Frontal cortex (tissue), 4 donors: Measurements from ENCODE around the gene CDRT15L2. TPM values are rescaled to one million over a fixed set of nuclear protein-coding genes. Genes with fewer than 3 reads are reported as not detected.
"Not testable (repeated sequence)": the region's sequence is repeated elsewhere in the genome, so short reads cannot be mapped to it uniquely, and the experiment has no call there.

Experiments
- DNase-seq, 2 donors: peaks; one replicate each; pipeline ENCODE4 v3.0.0; 2012; ENCODE audit warnings: low spot score in 2 of 2
- FAIRE-seq: peaks from 2 replicates; lab custom pipeline; 2012; peaks lifted over from hg19 to GRCh38; lab: Jason Lieb, UNC
- total RNA-seq: library from RNA; depleted of rRNA; stranded (reverse); fragments of >200 nt; gene quantifications from one replicate; pipeline ENCODE4 v1.2.3, GENCODE V29; 2014
- donor health status: control.
- donor health status: control.
- donor health status: control.

CDRT15L2 gene
- total RNA-seq: not detected

DNA sequence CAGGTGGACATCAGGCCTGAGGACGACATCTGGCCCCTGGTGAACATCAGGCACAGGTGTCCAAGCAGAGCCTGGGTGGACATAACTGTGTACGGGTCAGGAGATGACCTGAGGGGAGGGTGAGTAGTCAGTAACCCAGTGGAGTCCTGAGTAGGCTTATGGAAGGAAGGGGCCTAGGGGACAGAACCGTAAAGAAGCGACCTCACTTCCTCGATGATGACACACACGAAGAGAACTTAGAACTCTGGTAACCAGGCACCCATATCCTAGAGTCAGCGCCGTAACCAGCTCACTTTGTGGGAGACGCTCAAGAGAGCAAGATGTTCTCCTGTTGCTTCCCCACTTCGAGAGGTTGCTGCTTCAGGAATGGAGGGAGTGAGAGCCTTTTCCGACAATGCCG, at the start of gene CDRT15L2:
Gene CDRT15L2, plus strand, starts transcription at position 301 of the 400 bp plus-strand sequence. Its CDS starts 20 bp downstream, at position 321.
- DNase-seq, FAIRE-seq: not testable (repeated sequence)

DNA sequence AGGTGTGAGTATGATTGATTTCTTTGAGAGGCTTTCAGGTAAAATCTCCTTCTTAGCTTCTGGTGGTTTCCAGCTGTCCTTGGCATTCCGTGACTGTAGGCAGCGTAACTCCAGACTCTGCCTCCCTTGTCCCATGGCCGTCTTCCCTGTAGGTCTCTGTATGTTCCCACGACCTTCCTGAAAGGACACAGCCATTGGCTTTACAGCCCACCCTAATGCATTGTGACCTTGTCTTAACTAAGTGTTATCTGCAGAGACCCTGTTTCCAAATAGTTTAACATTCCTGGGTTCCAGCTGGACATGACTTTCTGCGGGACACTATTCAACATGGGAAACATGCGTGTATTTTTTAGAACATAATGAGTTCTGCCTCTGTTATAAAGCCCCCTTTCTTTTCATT, 49.4 kb upstream of the CDRT15L2 start:
- DNase-seq, FAIRE-seq: not testable (repeated sequence)

GRCh38 chr17:20532544-20533090, 46.9 kb upstream of the CDRT15L2 start:
- not testable (repeated sequence) for FAIRE-seq, DNase-seq

- FAIRE-seq, DNase-seq: not testable (repeated sequence)
Measured at GRCh38 chr17:20533206-20533605, 46.3 kb upstream of the CDRT15L2 start.

GRCh38 chr17:20534711-20535550, 44.6 kb upstream of the CDRT15L2 start:
- not testable (repeated sequence) for DNase-seq, FAIRE-seq

- DNase-seq, FAIRE-seq: not testable (repeated sequence)
Measured at GRCh38 chr17:20540414-20540813, 39.1 kb upstream of the CDRT15L2 start.

- not testable (repeated sequence) for DNase-seq
Measured at GRCh38 chr17:20540865-20541264, 38.7 kb upstream of the CDRT15L2 start.

GRCh38 chr17:20541853-20542546, 37.5 kb upstream of the CDRT15L2 start:
- FAIRE-seq: not testable (repeated sequence)

More at GRCh38 chr17:20540865-20541264, 38.7 kb upstream of the CDRT15L2 start:
- FAIRE-seq: not testable (repeated sequence)

DNA sequence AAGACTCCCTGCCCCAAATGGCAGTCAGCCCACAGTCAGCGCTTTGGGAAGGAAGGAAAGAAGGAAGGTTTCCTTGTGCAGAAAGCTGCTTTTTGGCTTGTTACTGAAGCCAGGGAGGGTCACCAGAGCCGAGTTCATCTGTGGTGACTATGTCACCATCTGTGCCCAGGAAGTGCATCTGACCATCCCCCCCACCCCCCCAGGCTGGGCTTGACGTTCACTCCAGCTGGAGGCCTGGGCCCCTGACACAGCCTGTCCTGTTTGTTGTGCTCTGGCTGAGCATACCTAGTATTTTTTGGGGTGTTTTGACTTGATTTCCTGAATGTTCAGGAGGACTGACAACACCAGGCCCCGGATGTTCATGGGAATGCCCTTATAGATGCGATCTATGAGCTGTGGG, 31.6 kb upstream of the CDRT15L2 start:
- FAIRE-seq, DNase-seq: not testable (repeated sequence)

More at GRCh38 chr17:20541853-20542546, 37.5 kb upstream of the CDRT15L2 start:
- not testable (repeated sequence) for DNase-seq

DNA sequence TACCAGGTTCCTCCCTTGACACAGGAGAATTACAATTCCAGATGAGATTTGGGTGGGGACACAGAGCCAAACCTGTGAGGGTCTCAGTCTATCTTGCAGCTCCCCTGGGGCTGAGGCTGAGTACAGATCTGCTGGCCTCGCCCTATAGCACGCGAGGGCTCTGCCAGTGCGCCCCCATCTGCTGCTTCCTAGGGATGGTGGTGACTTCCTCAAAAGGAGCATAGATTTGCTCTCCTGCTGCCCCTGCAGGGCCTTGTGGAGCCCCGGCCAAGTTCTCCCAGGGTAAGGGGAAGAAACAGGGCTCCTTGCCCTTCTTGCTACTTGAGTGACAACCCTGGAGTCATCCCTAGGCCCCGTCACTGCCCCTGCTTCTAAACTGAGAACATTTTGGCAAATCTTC, 26.6 kb upstream of the CDRT15L2 start:
- FAIRE-seq, DNase-seq: not testable (repeated sequence)

DNA sequence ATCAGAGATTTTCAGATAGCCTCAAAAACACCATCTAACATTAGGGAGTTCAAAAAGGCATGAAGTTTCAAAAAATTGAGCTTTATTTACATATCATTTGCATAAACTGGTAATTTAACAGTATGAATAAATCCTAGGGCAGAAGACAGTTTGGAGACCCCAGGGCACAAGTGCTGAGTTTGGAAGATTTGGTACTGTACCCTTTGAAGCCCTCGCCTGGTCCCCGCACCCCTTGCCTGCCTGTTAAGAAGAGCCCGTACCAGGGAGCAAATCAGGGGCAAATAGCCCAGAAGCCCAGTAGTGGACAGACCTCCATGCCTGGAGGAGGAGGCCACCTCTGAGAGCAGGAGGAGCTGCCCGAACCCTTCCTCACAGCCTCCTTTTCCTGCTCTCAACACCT, 24.8 kb upstream of the CDRT15L2 start:
- FAIRE-seq, DNase-seq: not testable (repeated sequence)

DNA sequence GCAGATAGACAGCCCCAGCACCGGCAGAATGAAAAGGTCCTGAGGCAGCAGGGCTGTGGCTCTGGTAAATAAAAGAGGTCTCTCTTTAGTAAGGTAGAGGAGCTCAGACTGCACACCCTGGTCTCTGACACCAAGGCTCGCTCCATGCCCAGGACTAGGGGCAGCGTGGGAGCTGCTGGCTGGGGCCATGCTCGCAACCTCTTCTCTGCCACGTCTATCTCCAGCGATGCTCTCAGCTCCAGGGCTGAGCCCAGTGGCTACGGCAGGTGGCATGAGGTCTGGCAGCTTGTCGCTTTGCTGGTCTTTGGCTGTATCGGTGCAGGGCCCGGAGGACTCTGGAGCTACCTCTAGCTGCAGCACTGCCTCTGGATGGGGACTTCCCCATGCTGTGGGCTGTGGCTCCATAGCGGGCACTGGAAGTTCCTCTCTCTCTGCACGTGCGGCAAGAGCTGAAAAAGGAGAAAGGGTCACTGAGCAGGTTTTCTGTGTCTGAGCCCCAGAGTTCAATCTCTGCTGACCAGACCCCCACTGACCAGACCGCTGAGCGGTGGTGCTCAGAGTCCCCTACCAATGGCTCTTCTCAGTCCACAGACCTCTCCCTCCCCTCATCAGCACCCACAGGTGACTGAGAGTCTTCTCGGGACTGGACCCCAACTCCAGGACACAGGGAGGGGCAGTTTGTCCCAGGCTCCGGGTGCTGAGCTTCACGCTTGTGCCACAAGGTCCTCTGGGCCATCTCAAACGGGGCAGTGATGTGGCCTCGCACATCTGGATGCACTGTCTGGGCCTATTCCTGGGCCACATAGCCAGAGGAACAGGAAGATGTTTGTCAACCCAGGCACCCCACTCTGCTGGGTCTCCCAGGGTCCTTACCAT, 24.2 kb upstream of the CDRT15L2 start:
- DNase-seq, FAIRE-seq: not testable (repeated sequence)

DNA sequence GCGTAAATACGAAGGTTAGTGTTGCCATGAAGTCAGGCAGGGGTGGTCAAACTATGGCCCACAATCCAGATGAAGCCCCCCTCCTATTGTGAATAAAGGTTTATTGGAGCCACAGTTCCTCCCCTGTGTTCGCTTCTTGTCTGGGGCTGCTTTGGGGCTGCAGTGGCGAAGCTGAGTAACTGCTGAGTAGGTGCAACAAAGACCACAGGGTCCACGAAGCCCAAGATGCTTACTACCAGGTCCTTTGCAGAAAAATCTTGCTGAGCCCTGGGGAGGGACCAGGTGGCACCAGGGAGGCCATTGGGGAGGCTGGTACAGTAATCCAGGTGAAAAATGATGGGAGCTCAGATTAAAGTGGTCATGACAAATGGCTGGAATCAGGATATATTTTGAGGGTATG, 21.4 kb upstream of the CDRT15L2 start:
- not testable (repeated sequence) for FAIRE-seq, DNase-seq

DNA sequence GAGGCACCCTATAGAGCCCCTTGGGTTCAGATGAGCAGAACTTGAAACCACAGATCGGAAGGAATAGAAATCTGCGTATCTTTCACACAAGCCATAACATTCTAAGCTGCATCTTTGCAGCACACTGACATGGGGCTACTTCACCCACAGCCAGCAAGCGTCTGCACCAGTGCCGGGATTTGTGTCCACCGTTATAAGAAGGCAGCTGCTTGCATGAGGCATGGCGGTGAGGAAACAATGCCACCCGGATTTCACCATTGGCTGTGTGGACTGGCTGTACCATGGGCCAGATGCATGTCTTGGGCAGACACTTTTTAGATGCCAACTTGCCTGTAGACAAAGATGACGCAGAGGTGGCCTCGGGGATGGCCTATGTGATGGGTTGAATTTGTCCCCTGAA, 20.5 kb upstream of the CDRT15L2 start:
- DNase-seq, FAIRE-seq: not testable (repeated sequence)

GRCh38 chr17:20562587-20562986, 16.9 kb upstream of the CDRT15L2 start:
- no peak for DNase-seq
- FAIRE-seq: no peak

DNA sequence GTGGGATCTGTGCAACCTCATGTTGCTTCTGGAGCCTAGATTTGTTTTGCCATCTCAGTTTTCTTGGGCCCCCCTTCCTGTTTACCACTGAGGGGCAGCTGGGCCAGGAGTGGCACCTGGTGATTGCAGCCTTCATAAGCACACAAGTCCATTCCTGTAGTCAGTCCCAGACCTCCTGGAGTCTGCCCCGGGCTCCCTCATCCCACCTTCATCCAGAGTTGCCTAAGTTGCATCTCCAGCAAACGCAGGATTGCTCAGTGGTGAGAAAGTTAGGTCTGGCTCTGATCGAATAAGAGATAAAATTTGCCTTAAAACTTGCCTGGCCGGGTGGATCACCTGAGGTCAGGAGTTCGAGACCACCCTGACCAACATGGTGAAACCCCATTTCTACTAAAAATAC, 14.3 kb upstream of the CDRT15L2 start:
- FAIRE-seq, DNase-seq: not testable (repeated sequence)

DNA sequence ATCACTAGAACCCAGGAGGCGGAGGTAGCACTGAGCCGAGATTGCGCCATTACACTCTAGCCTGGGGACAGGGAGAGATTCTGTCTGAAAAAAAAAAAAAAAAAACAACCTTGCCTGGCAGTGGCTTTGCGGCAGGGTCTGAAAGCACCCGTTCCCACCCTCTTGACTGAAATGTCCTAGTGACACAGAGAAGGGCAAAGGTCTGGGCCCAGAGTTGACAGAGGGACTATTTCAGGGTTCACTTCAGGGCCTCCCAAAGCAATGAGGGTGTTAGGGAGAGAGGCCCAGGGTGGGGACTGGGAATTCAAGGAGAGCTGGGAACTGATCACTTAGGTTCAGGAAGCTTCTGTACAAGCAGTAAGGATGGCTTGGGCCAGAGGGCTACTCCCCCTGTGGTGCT, 13.8 kb upstream of the CDRT15L2 start:
- FAIRE-seq (no peak), DNase-seq (no peak)

DNA sequence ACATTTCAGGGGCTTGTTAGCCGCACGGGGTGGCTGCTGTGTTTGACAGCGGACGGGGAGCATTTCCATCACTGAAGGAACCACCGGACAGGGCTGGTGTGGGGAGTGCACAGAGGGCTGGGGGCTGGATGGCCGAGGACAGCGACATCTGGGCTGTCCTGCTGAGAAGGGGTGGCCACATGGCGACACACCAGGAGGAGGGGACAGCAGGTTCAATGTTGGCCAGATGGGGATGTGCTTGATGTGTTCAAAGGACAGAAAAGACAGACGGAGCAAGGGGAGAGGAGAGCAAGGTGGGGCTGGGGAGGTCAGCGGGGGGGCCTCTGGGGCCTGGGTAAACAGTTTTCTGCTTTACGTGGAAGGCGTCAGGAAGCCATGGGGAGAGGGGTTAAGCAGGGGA, 12.8 kb upstream of the CDRT15L2 start:
- FAIRE-seq: not testable (repeated sequence)

DNA sequence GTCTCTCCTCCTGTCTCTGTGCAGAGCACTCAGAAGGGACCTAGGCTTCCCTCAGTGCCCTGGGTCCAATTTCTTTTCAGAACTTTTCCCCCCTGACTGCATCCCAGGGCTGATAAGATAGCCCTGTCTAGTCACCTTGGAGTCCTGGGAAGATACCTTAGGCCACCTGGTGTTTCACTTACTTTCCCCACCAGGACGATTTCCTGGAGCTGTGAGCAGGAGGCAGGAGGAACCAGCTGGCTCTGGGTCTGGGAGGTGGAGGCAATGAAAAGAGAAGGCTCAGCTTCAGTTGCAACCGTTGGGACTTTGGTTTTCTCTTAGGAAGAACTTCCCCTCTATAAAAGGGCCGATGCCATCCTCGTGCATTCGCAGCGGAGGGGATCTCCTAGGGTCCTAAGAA, 12.1 kb upstream of the CDRT15L2 start:
- not testable (repeated sequence) for FAIRE-seq, DNase-seq

More for the DNA sequence above, 12.8 kb upstream of the CDRT15L2 start:
- not testable (repeated sequence) for DNase-seq
